Upper lobe of left lung (tissue), 6 donors: ENCODE data around the gene MTRR. TPM values are rescaled to one million over a fixed set of nuclear protein-coding genes. Genes with fewer than 3 reads are reported as not detected.

ENCODE experiments used
- ATAC-seq, 2 donors: fragments of 200-7000 bp; cut with Tn5 transposase; one replicate each; pipeline ENCODE4 v1.9.1; 2022; ENCODE audit warnings: mild to moderate bottlenecking in 2 of 2, moderate library complexity in 2 of 2; ENCODE audit not compliant: low FRiP score in 2 of 2
- DNase-seq, 2 donors: peaks; one replicate each; pipeline ENCODE4 v3.0.0-alpha.2; 2019 to 2020
- H3K27ac ChIP-seq, 4 donors: fragments of 200-600 bp; sonication (generic); one replicate each; pipeline ENCODE4 v1.5.1; 2016 to 2019
- H3K27me3 ChIP-seq, 4 donors: fragments of 200-600 bp; sonication (generic); one replicate each; pipeline ENCODE4 v1.5.1; 2017 to 2019
- H3K36me3 ChIP-seq, 4 donors: fragments of 200-600 bp; sonication (generic); one replicate each; pipeline ENCODE4 v1.5.1; 2016 to 2019
- H3K4me1 ChIP-seq, 4 donors: fragments of 200-600 bp; sonication (generic); one replicate each; pipeline ENCODE4 v1.5.1; 2018 to 2019
- H3K4me3 ChIP-seq, 4 donors: fragments of 200-600 bp; sonication (generic); one replicate each; pipeline ENCODE4 v1.5.1; 2017 to 2019; ENCODE audit warnings: mild to moderate bottlenecking in 2 of 4, moderate library complexity in 1 of 4
- H3K9me3 ChIP-seq, 4 donors: fragments of 200-600 bp; sonication (generic); one replicate each; pipeline ENCODE4 v1.5.1; 2018 to 2019
- CTCF ChIP-seq, 6 experiments: fragments of 450-650 bp in 4 of 6; fragments of 200-600 bp in 2 of 6; sonication (generic) in 2 of 6; IDR thresholded peaks; one replicate each; pipeline ENCODE4 v1.5.1; 2016 to 2019; ENCODE audit warnings: antibody characterized with exemption in 6 of 6
- EP300 ChIP-seq, 4 donors: sonication (generic); formaldehyde crosslinking; IDR thresholded peaks; one replicate each; pipeline ENCODE4 v1.5.1; 2017; ENCODE audit warnings: antibody characterized with exemption in 4 of 4, control low read depth in 2 of 4
- POLR2A ChIP-seq, 4 donors: fragments of 450-650 bp; IDR thresholded peaks; one replicate each; pipeline ENCODE4 v1.5.1; 2016 to 2017; ENCODE audit warnings: antibody characterized with exemption in 4 of 4, mild to moderate bottlenecking in 2 of 4
- POLR2AphosphoS5 ChIP-seq, 2 donors: sonication (generic); formaldehyde crosslinking; IDR thresholded peaks; one replicate each; pipeline ENCODE4 v1.5.1; 2017; ENCODE audit warnings: antibody characterized with exemption in 2 of 2
- WGBS, 2 donors: methylation state at CpG; one replicate each; pipeline ENCODE4 v1.1.5; 2017 to 2018; 5-methylcytosine and 5-hydroxymethylcytosine counted together
- total RNA-seq, 6 donors: library from RNA; depleted of rRNA in 4 of 6; stranded (reverse); fragments of >200 nt in 4 of 6; gene quantifications; one replicate each; pipeline versions ENCODE4 v1.1.0 to v1.2.1, GENCODE V29; 2016 to 2021
- donor health status: DM: no; HTN: no; CAD: no; lungs with moderate emphysema.
- donor health status: DM: no; HTN: yes; CAD: no; lungs with severe emphysema.

The MTRR gene
- total RNA-seq, 6 donors from 2014 or later: 91.1 to 157 (median 105) TPM

- ATAC-seq: no peak
- peak in 1 of 2 donors; percentile 64 for DNase-seq
- WGBS, 2 donors: 85 to 88% methylated on average over 5 to 11 of the region's 11 CpGs
- TF ChIP-seq POLR2A (IDR thresholded peaks at IDR 0.05) (no peak), EP300 (IDR thresholded peaks at IDR 0.05) (no peak), CTCF (IDR thresholded peaks at IDR 0.05) (no peak), POLR2AphosphoS5 (IDR thresholded peaks at IDR 0.05) (no peak)
- Histone ChIP-seq H3K4me3 (no peak overlapping the region), H3K4me1 (no peaks in the 10 kb centered on the region), H3K36me3 (no peaks in the 10 kb centered on the region), H3K27ac (no peak overlapping the region), H3K27me3 (no peaks in the 10 kb centered on the region), H3K9me3 (no peaks in the 10 kb centered on the region)
These were observed 43.3 kb upstream of the MTRR start for GRCh38 chr5:7825630-7826029.

- no peak overlapping the region for H3K4me3 ChIP-seq
These were observed 41.3 kb upstream of the MTRR start for GRCh38 chr5:7827610-7828009.

GRCh38 chr5:7828269-7828668, 40.7 kb upstream of the MTRR start:
- TF ChIP-seq POLR2AphosphoS5 (IDR thresholded peaks at IDR 0.05) (no peak), EP300 (IDR thresholded peaks at IDR 0.05) (no peak), POLR2A (IDR thresholded peaks at IDR 0.05) (no peak), CTCF (IDR thresholded peaks at IDR 0.05) (no peak)
- Histone ChIP-seq H3K9me3 (no peaks in the 10 kb centered on the region), H3K4me1 (no peaks in the 10 kb centered on the region), H3K27me3 (no peaks in the 10 kb centered on the region), H3K36me3 (no peaks in the 10 kb centered on the region), H3K4me3 (no peak overlapping the region), H3K27ac (no peak overlapping the region)
- 58 to 63% methylated on average over 10 of the region's 10 CpGs for WGBS, 2 donors
- peak; percentile 15 to 77 for DNase-seq
- ATAC-seq: no peak

More at GRCh38 chr5:7827610-7828009, 41.3 kb upstream of the MTRR start:
- 85 to 88% methylated on average over 6 of the region's 6 CpGs for WGBS, 2 donors
- Histone ChIP-seq H3K27me3 (no peaks in the 10 kb centered on the region), H3K27ac (no peak overlapping the region), H3K9me3 (no peaks in the 10 kb centered on the region), H3K36me3 (no peaks in the 10 kb centered on the region), H3K4me1 (no peaks in the 10 kb centered on the region)
- ATAC-seq (no peak), DNase-seq (no peak)
- TF ChIP-seq POLR2A (IDR thresholded peaks at IDR 0.05): no peak

- Histone ChIP-seq H3K4me1 (no peaks in the 10 kb centered on the region), H3K4me3 (no peak overlapping the region), H3K27ac (no peak overlapping the region), H3K36me3 (no peaks in the 10 kb centered on the region), H3K27me3 (no peaks in the 10 kb centered on the region), H3K9me3 (no peaks in the 10 kb centered on the region)
- TF ChIP-seq POLR2A (IDR thresholded peaks at IDR 0.05) (no peak), CTCF (IDR thresholded peaks at IDR 0.05) (no peak), POLR2AphosphoS5 (IDR thresholded peaks at IDR 0.05) (no peak)
- ATAC-seq: no peak
- WGBS, 2 donors: 82 to 85% methylated on average over 4 of the region's 4 CpGs
- no peak for DNase-seq
These were observed 34.0 kb upstream of the MTRR start for GRCh38 chr5:7834982-7835381.

- ATAC-seq: no peak
- Histone ChIP-seq H3K4me1 (no peaks in the 10 kb centered on the region), H3K27ac (no peak overlapping the region), H3K27me3 (no peaks in the 10 kb centered on the region), H3K4me3 (no peak overlapping the region), H3K36me3 (no peaks in the 10 kb centered on the region), H3K9me3 (no peaks in the 10 kb centered on the region)
- WGBS, 2 donors: 35 to 66% methylated on average over 3 of the region's 3 CpGs
- DNase-seq: no peak
- no peak for TF ChIP-seq POLR2A (IDR thresholded peaks at IDR 0.05)
- TF ChIP-seq EP300 (IDR thresholded peaks at IDR 0.05): no peak
- no peak for TF ChIP-seq CTCF (IDR thresholded peaks at IDR 0.05)
- TF ChIP-seq POLR2AphosphoS5 (IDR thresholded peaks at IDR 0.05): no peak
These were observed 31.5 kb upstream of the MTRR start for GRCh38 chr5:7837403-7837802.
